ENCODE results near the gene FMN1. TPM values are rescaled to one million over a fixed set of nuclear protein-coding genes. Genes with fewer than 3 reads are reported as not detected.

The FMN1 gene
- total and polyA plus RNA-seq, 2 of the 8 experiments (the other 6 are each of a cell fraction or from before 2014, with no cell fraction given) = 0.27 to 3.7 TPM

DNA sequence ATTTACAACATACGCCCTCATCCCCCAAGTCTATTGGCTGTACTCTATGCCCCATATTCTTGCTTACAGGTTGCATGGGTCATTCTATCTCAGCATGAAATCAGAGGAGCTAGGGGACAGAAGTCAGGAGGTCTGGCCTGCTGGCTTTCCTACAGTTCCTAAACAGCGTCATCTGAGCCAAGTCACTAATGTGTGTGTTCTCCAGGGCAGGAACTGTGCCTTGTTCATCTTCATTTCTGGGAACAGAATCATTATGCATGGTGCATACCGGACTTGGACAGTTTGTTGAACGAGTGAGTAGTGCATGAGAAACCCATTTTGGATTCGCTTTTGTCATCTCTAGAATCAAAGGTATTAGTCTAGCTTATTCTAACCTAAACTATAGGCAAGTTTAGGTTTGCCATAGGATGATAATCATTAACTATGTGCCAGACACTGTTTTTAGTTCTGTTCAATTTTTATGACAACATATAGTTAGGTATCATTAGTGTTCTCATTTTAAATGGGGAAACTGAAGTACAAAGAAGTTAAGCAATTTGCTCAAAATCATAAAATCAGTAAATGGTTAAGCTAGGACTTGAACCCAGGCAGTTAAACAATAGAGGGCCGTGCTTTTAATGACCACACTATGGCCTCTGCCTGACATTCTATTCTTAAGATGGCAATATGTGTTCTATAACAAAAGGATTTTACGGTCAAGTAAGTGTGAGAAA, 105.2 kb downstream of the FMN1 start (continued):
- TF ChIP-seq POLR2A (IDR thresholded peaks at IDR 0.05; ENCODE audit: control extremely low read depth in 1 of 2, low read depth in 2 of 2, low read length in 2 of 2) (no peak), TCF12 (IDR thresholded peaks at IDR 0.05; ENCODE audit: low read depth, low read length) (no peak), JUN (IDR thresholded peaks at IDR 0.05; ENCODE audit: low read depth, low read length) (no peak), KDM1A (IDR thresholded peaks at IDR 0.05; ENCODE audit: borderline replicate concordance, low read length) (no peak)
